HG03039 (cell line): ENCODE data around the gene SRRM1.
"Not testable (repeated sequence)": the region's sequence is repeated elsewhere in the genome, so short reads cannot be mapped to it uniquely, and the experiment has no call there.

ENCODE experiments used
- ATAC-seq: cut with Tn5 transposase; IDR thresholded peaks from one replicate; pipeline ENCODE4 v1.9.1; 2021; ENCODE audit warnings: mild to moderate bottlenecking, moderate library complexity; ENCODE audit not compliant: unreplicated experiment

SRRM1 gene

GRCh38 chr1:24693827-24694379, 50.8 kb downstream of the SRRM1 start:
- ATAC-seq = no peak

GRCh38 chr1:24694380-24694843, 51.3 kb downstream of the SRRM1 start:
- ATAC-seq = no peak

GRCh38 chr1:24695202-24695974, 52.3 kb downstream of the SRRM1 start:
- ATAC-seq = no peak

- no peak for ATAC-seq
These were observed 53.1 kb downstream of the SRRM1 start for GRCh38 chr1:24696041-24696755.

- no peak for ATAC-seq
These were observed 53.7 kb downstream of the SRRM1 start for GRCh38 chr1:24696756-24697330.

- ATAC-seq = not testable (repeated sequence)
These were observed 54.4 kb downstream of the SRRM1 start for GRCh38 chr1:24697453-24698001.

GRCh38 chr1:24698326-24698725, 55.2 kb downstream of the SRRM1 start:
- not testable (repeated sequence) for ATAC-seq

GRCh38 chr1:24699628-24700027, 56.5 kb downstream of the SRRM1 start:
- ATAC-seq = no peak

- no peak for ATAC-seq
These were observed 59.6 kb downstream of the SRRM1 start for GRCh38 chr1:24702511-24703293.

- ATAC-seq = no peak
These were observed 61.5 kb downstream of the SRRM1 start for GRCh38 chr1:24704411-24705259.

- no peak for ATAC-seq
These were observed 62.4 kb downstream of the SRRM1 start for GRCh38 chr1:24705260-24706073.

- not testable (repeated sequence) for ATAC-seq
These were observed 62.9 kb downstream of the SRRM1 start for GRCh38 chr1:24706074-24706389.

GRCh38 chr1:24707687-24708086, 64.6 kb downstream of the SRRM1 start:
- no peak for ATAC-seq

- no peak for ATAC-seq
These were observed 65.8 kb downstream of the SRRM1 start for GRCh38 chr1:24708938-24709337.

GRCh38 chr1:24709791-24710441, 66.8 kb downstream of the SRRM1 start:
- no peak for ATAC-seq

GRCh38 chr1:24711329-24711728, 68.2 kb downstream of the SRRM1 start:
- no peak for ATAC-seq

GRCh38 chr1:24713176-24713575, 70.1 kb downstream of the SRRM1 start:
- ATAC-seq = no peak

GRCh38 chr1:24713736-24714135, 70.6 kb downstream of the SRRM1 start:
- ATAC-seq = no peak
